Astrocyte (in vitro differentiated cells and primary cell): ENCODE measurements around the gene ABCA5. TPM values are rescaled to one million over a fixed set of nuclear protein-coding genes. Genes with fewer than 3 reads are reported as not detected.

ENCODE experiments used
- DNase-seq: peaks from one replicate; pipeline ENCODE4 v3.0.0-alpha.2; 2010; ENCODE audit warnings: low read depth
- FAIRE-seq: peaks from 2 replicates; lab custom pipeline; 2011; peaks lifted over from hg19 to GRCh38; lab: Jason Lieb, UNC
- H2AFZ ChIP-seq: 2 replicates; pipeline ENCODE4 v1.6.0; 2012; ENCODE audit warnings: low read depth, low read length, inconsistent platforms
- H3K27ac ChIP-seq: 2 replicates; pipeline ENCODE4 v1.5.1; 2011; ENCODE audit warnings: low read depth, low read length, inconsistent platforms
- H3K27me3 ChIP-seq: 2 replicates; pipeline ENCODE4 v1.6.0; 2011; ENCODE audit warnings: low read length, inconsistent platforms; ENCODE audit not compliant: insufficient read depth
- H3K36me3 ChIP-seq: 2 replicates; pipeline ENCODE4 v1.5.1; 2011; ENCODE audit warnings: low read length, inconsistent platforms; ENCODE audit not compliant: insufficient read depth
- H3K4me1 ChIP-seq: 2 replicates; pipeline ENCODE4 v1.5.1; 2011; ENCODE audit warnings: low read length, inconsistent platforms; ENCODE audit not compliant: insufficient read depth
- H3K4me2 ChIP-seq: 2 replicates; pipeline ENCODE4 v1.6.0; 2012; ENCODE audit warnings: low read length, inconsistent platforms
- H3K4me3 ChIP-seq: 2 replicates; pipeline ENCODE4 v1.5.1; 2011; ENCODE audit warnings: low read depth, mild to moderate bottlenecking, low read length, inconsistent platforms; ENCODE audit not compliant: insufficient read depth
- H3K79me2 ChIP-seq: 2 replicates; pipeline ENCODE4 v1.6.0; 2012; ENCODE audit warnings: mild to moderate bottlenecking, low read length, inconsistent platforms; ENCODE audit not compliant: insufficient read depth
- H3K9ac ChIP-seq: 2 replicates; pipeline ENCODE4 v1.6.0; 2012; ENCODE audit warnings: mild to moderate bottlenecking, low read length, inconsistent platforms
- H3K9me3 ChIP-seq: 2 replicates; pipeline ENCODE4 v1.5.1; 2012; ENCODE audit warnings: low read depth, mild to moderate bottlenecking, low read length, inconsistent platforms; ENCODE audit not compliant: insufficient read depth
- H4K20me1 ChIP-seq: 2 replicates; pipeline ENCODE4 v1.6.0; 2012; ENCODE audit warnings: low read length, inconsistent platforms; ENCODE audit not compliant: insufficient read depth
- H3K27ac Mint-ChIP-seq: one replicate; pipeline ENCODE4 v1.8.0; 2021; ENCODE audit warnings: mild to moderate bottlenecking, mixed read lengths; ENCODE audit not compliant: unreplicated experiment
- H3K27me3 Mint-ChIP-seq: one replicate; pipeline ENCODE4 v1.8.0; 2021; ENCODE audit warnings: low read depth, mixed read lengths; ENCODE audit not compliant: unreplicated experiment
- H3K36me3 Mint-ChIP-seq: one replicate; pipeline ENCODE4 v1.8.0; 2021; ENCODE audit warnings: low read depth, mixed read lengths; ENCODE audit not compliant: unreplicated experiment
- H3K4me1 Mint-ChIP-seq: one replicate; pipeline ENCODE4 v1.8.0; 2021; ENCODE audit warnings: low read depth, mixed read lengths; ENCODE audit not compliant: unreplicated experiment
- H3K4me3 Mint-ChIP-seq: one replicate; pipeline ENCODE4 v1.8.0; 2021; ENCODE audit warnings: mild to moderate bottlenecking, moderate library complexity, mixed read lengths; ENCODE audit not compliant: unreplicated experiment
- H3K9me3 Mint-ChIP-seq: one replicate; pipeline ENCODE4 v1.8.0; 2021; ENCODE audit warnings: mild to moderate bottlenecking, mixed read lengths; ENCODE audit not compliant: unreplicated experiment
- EZH2 ChIP-seq: IDR thresholded peaks from 2 replicates; pipeline ENCODE4 v1.6.1; 2012; ENCODE audit warnings: mild to moderate bottlenecking, low read length, inconsistent platforms; ENCODE audit not compliant: insufficient read depth
- total RNA-seq: library from RNA; stranded (reverse); gene quantifications from 2 replicates; pipeline ENCODE4 v1.2.1, GENCODE V29; 2021
- TF ChIP-seq, protein P1 (sequence below): IDR thresholded peaks from 2 replicates; pipeline ENCODE4 v1.5.1; 2011; ENCODE audit warnings: low read depth, mild to moderate bottlenecking, inconsistent platforms, low read length, moderate library complexity; ENCODE audit not compliant: insufficient read depth

ABCA5 gene
- total RNA-seq, 1 donor from 2014 or later: 2.6 TPM

DNA sequence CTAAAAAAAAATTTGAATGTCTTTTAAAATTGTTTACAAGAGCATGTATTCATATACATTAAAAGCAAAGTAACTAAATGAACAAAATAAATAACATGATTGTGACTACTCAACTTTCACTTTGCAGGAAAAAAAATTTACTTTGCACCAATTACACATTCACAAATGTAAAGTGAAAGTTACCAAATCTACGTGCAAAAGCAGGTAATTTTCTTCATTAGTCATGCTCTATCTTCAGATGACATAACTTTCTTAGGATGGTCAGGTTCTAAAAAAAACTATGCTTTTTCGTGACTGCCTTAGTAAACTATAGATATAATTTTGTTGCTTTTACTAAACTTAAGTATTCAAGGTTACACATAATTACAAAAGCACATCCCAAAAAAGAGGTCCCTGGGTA, 81.3 kb downstream of the ABCA5 start:
- Histone ChIP-seq H3K9ac (no peak overlapping the region), H4K20me1 (no peaks in the 10 kb centered on the region), H3K9me3 (no peaks in the 10 kb centered on the region), H3K27ac (no peak overlapping the region), H3K79me2 (no peaks in the 10 kb centered on the region), H3K4me3 (no peak overlapping the region), H3K4me2 (no peak overlapping the region), H3K27me3 (no peaks in the 10 kb centered on the region), H3K4me1 (peaks cover under 1% of the 10 kb centered on the region), H2AFZ (no peak overlapping the region), H3K36me3 (no peaks in the 10 kb centered on the region)
- Mint-ChIP-seq H3K9me3 (no peaks in the 10 kb centered on the region), H3K4me3 (no peak overlapping the region), H3K27ac (no peak overlapping the region), H3K36me3 (no peaks in the 10 kb centered on the region), H3K4me1 (no peaks in the 10 kb centered on the region), H3K27me3 (no peaks in the 10 kb centered on the region)
- no peak for FAIRE-seq
- TF ChIP-seq EZH2: no peak
- TF ChIP-seq, protein P1, sequence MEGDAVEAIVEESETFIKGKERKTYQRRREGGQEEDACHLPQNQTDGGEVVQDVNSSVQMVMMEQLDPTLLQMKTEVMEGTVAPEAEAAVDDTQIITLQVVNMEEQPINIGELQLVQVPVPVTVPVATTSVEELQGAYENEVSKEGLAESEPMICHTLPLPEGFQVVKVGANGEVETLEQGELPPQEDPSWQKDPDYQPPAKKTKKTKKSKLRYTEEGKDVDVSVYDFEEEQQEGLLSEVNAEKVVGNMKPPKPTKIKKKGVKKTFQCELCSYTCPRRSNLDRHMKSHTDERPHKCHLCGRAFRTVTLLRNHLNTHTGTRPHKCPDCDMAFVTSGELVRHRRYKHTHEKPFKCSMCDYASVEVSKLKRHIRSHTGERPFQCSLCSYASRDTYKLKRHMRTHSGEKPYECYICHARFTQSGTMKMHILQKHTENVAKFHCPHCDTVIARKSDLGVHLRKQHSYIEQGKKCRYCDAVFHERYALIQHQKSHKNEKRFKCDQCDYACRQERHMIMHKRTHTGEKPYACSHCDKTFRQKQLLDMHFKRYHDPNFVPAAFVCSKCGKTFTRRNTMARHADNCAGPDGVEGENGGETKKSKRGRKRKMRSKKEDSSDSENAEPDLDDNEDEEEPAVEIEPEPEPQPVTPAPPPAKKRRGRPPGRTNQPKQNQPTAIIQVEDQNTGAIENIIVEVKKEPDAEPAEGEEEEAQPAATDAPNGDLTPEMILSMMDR: no peak
- no peak for DNase-seq

DNA sequence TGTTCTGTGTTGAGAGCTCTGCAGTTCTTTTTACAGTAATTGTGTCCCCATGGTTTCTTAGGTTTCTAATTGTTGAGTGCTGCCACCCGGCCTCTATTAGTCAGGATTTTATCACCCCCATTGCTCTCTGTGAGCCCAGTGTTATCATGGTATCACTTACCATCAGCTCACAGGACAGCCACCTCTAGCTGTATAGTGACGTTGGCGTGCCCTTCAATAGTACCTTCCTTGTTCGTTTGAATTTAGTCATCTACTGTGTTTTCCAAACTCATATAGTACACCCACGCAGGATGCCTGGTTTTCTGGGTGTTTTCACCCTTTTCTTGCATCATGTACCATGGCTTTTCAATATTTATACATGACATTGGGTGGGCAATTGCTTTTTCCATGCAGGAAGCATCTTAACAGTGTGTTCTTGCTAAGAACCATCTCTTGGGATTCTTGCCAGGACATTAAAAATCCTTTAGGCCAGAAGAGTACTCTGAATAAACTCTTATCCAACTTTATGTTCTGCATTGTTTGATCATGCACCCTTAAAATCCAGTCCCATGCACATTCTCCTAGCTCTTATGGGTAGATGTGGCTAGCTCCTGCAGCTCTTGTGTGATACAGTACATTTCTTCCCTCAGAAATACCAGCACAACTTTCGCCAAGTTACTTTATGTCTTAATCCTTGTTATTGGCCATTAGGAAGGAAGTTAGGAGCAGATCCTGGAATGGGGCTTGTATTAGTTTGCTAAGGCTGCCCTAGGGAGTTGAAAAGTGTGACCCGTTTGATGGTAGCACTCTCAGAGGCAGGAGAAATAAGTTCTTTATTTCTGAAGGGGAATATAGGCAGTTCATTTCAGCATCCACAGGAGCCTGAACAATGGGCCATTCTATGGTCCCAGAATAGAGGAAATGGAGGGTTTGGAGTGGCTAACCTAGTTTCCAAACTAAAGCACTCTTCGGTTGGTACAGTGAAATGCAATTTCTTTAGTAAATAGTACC, 87.0 kb downstream of the ABCA5 start:
- no peaks in the 10 kb centered on the region for H3K36me3 ChIP-seq
- no peak for FAIRE-seq
- no peak overlapping the region for H2AFZ ChIP-seq
- H3K9me3 ChIP-seq: no peaks in the 10 kb centered on the region
- no peaks in the 10 kb centered on the region for H3K79me2 ChIP-seq
- no peak for TF ChIP-seq EZH2
- TF ChIP-seq, protein P1: no peak
- Mint-ChIP-seq H3K36me3 (no peaks in the 10 kb centered on the region), H3K9me3 (no peaks in the 10 kb centered on the region), H3K4me1 (no peaks in the 10 kb centered on the region), H3K27me3 (no peaks in the 10 kb centered on the region), H3K4me3 (no peak overlapping the region), H3K27ac (no peak overlapping the region)
- no peak overlapping the region for H3K4me3 ChIP-seq
- no peak overlapping the region for H3K27ac ChIP-seq
- no peak overlapping the region for H3K4me2 ChIP-seq
- no peak overlapping the region for H3K9ac ChIP-seq
- H3K27me3 ChIP-seq: no peaks in the 10 kb centered on the region
- no peak for DNase-seq
- no peaks in the 10 kb centered on the region for H4K20me1 ChIP-seq
- no peaks in the 10 kb centered on the region for H3K4me1 ChIP-seq

DNA sequence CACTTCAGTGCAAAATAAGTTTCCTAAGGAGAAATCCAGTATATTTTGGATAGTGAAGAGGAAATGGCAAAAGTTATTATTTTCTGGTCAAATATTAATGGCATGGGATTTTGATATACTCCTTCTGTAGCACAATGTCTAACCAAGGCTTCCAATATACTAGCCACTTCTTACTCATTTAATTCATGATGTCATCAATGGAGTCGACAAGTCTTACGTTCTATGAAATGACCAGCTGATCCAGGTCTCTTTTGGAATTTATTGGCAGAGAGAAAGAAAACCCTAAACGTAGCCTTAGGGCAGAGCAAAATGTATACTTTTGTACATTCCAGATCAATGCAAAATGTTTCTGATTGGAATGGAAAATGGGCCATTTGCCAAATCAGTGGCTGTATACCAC, 90.0 kb downstream of the ABCA5 start:
- no peak overlapping the region for H3K27ac Mint-ChIP-seq
- H2AFZ ChIP-seq: no peak overlapping the region
- no peaks in the 10 kb centered on the region for H3K9me3 ChIP-seq
- H3K27me3 Mint-ChIP-seq: no peaks in the 10 kb centered on the region
- H3K4me3 ChIP-seq: no peak overlapping the region
- H3K4me1 Mint-ChIP-seq: no peaks in the 10 kb centered on the region
- H3K4me1 ChIP-seq: no peaks in the 10 kb centered on the region
- no peak overlapping the region for H3K4me2 ChIP-seq
- no peaks in the 10 kb centered on the region for H3K27me3 ChIP-seq
- H4K20me1 ChIP-seq: no peaks in the 10 kb centered on the region
- no peak overlapping the region for H3K4me3 Mint-ChIP-seq
- H3K9me3 Mint-ChIP-seq: peaks cover 2% of the 10 kb centered on the region
- no peak for DNase-seq
- no peak overlapping the region for H3K27ac ChIP-seq
- H3K79me2 ChIP-seq: no peaks in the 10 kb centered on the region
- TF ChIP-seq, protein P1: no peak
- no peak for TF ChIP-seq EZH2
- no peak for FAIRE-seq
- H3K9ac ChIP-seq: no peak overlapping the region
- no peaks in the 10 kb centered on the region for H3K36me3 ChIP-seq
- H3K36me3 Mint-ChIP-seq: no peaks in the 10 kb centered on the region
